Measurements from ENCODE around the gene LCN15. TPM values are rescaled to one million over a fixed set of nuclear protein-coding genes. Genes with fewer than 3 reads are reported as not detected.

LCN15 gene
- total RNA-seq, 1 experiment from 2014 or later: not detected

- H3K56ac ChIP-seq (ENCODE audit: insufficient read length, low read depth, low read length): no peak overlapping the region
- no peak overlapping the region for H2BK20ac ChIP-seq (ENCODE audit: low read depth, low read length, poor library complexity, severe bottlenecking)
- H3K9me3 ChIP-seq (ENCODE audit: control insufficient read depth, low read depth, low read length): no peaks in the 10 kb centered on the region
- DNase-seq: peak; percentile 29
- Mint-ChIP-seq H3K27ac (no peak overlapping the region), H3K27me3 (ENCODE audit: low read depth) (peaks cover 2% of the 10 kb centered on the region; the same call in 1 of the 2 replicates), H3K36me3 (ENCODE audit: insufficient read depth in 1 of 3, low read depth in 3 of 3) (no peaks in the 10 kb centered on the region), H3K4me1 (peaks cover 12 to 28% of the 10 kb centered on the region in 2 experiments; a peak in 3 of 4 replicates), H3K9me3 (no peaks in the 10 kb centered on the region), H3K4me3 (no peak overlapping the region; a peak in 1 of 5 replicates)
- H3K4me1 ChIP-seq (ENCODE audit: insufficient read depth, low read length): no peaks in the 10 kb centered on the region
- no peak overlapping the region for H3K4ac ChIP-seq (ENCODE audit: low read depth, low read length)
- no peak overlapping the region for H3K4me2 ChIP-seq (ENCODE audit: insufficient read depth, insufficient read length, low read length)
- H2AK5ac ChIP-seq (ENCODE audit: insufficient read length, low read length): no peak overlapping the region
- H3K23ac ChIP-seq (ENCODE audit: insufficient read length, low read depth, low read length): no peak overlapping the region
- H3K79me2 ChIP-seq (ENCODE audit: insufficient read depth, low read length): no peaks in the 10 kb centered on the region
- no peaks in the 10 kb centered on the region for H3K79me1 ChIP-seq (ENCODE audit: insufficient read depth, low read depth, low read length, poor library complexity, severe bottlenecking)
- no CpG with 5 or more reads among the region's 13 CpGs for WGBS (ENCODE audit: extremely low coverage, insufficient read length, low lambda C conversion rate)
- H3K27ac ChIP-seq (ENCODE audit: insufficient read length, low read depth, low read length): no peak overlapping the region
- no peak overlapping the region for H3K18ac ChIP-seq (ENCODE audit: insufficient read length, low read depth, low read length)
- no peaks in the 10 kb centered on the region for H3K27me3 ChIP-seq (ENCODE audit: insufficient read depth, low read length)
- TF ChIP-seq CTCF (conservative IDR thresholded peaks at IDR 0.05): no peak
- no peak overlapping the region for H2AFZ ChIP-seq (ENCODE audit: low read length)
- H2BK15ac ChIP-seq (ENCODE audit: low read depth, low read length): no peak overlapping the region
- no peak overlapping the region for H3T11ph ChIP-seq (ENCODE audit: low read length)
- H3K23me2 ChIP-seq (ENCODE audit: insufficient read length, low read depth, low read length, poor library complexity, severe bottlenecking): no peaks in the 10 kb centered on the region
- H2BK120ac ChIP-seq (ENCODE audit: low read depth, low read length, poor library complexity, severe bottlenecking): no peak overlapping the region
- no peak overlapping the region for H2BK12ac ChIP-seq (ENCODE audit: insufficient read length, low read depth, low read length)
- no peak overlapping the region for H2BK5ac ChIP-seq (ENCODE audit: insufficient read length, low read length)
- no peak overlapping the region for H3K14ac ChIP-seq (ENCODE audit: insufficient read depth, low read length)
- no peak overlapping the region for H4K5ac ChIP-seq (ENCODE audit: insufficient read length, low read depth, low read length)
- no peaks in the 10 kb centered on the region for H4K20me1 ChIP-seq (ENCODE audit: control insufficient read depth, insufficient read depth, insufficient read length)
- no peak overlapping the region for H4K91ac ChIP-seq (ENCODE audit: insufficient read length, low read depth, low read length)
- H3K9ac ChIP-seq (ENCODE audit: extremely low read depth, insufficient read length, low read length): no peak overlapping the region
- H4K8ac ChIP-seq (replicated peaks; ENCODE audit: insufficient read length, low read depth, low read length): no peak overlapping the region
Measured at GRCh38 chr9:136761545-136761981, 2.8 kb downstream of the LCN15 start.
